Adrenal gland (tissue), 12 donors: Measurements from ENCODE around the gene OTUB2. TPM values are rescaled to one million over a fixed set of nuclear protein-coding genes. Genes with fewer than 3 reads are reported as not detected.

Experiments used
- DNase-seq, 7 donors: peaks; one replicate each; pipeline ENCODE4 v3.0.0-alpha.2; 2019 to 2020
- H3K27ac ChIP-seq, 5 donors: fragments of 200-600 bp; sonication (generic) in 4 of 5; 1 replicate in 3 of 5; 2 replicates in 2 of 5; pipeline versions ENCODE4 v1.5.1 to v1.8.0; 2016 to 2020; ENCODE audit warnings: mild to moderate bottlenecking in 1 of 5
- H3K27me3 ChIP-seq: fragments of 200-600 bp; 2 replicates; pipeline ENCODE4 v1.8.0; 2021
- H3K36me3 ChIP-seq, 2 donors: fragments of 200-600 bp; replicated peaks in 1 of 2; 1 replicate in 1 of 2; 2 replicates in 1 of 2; pipeline versions ENCODE4 v1.5.1 to v1.8.0; 2018 to 2022
- H3K4me1 ChIP-seq, 2 donors: fragments of 200-600 bp; replicated peaks in 1 of 2; 1 replicate in 1 of 2; 2 replicates in 1 of 2; pipeline versions ENCODE4 v1.5.1 to v1.8.0; 2018 to 2021
- H3K4me3 ChIP-seq, 4 donors: fragments of 200-600 bp; sonication (generic) in 3 of 4; one replicate each; pipeline ENCODE4 v1.5.1; 2016 to 2018
- H3K9me3 ChIP-seq, 3 donors: fragments of 200-600 bp; sonication (generic) in 1 of 3; replicated peaks in 1 of 3; 1 replicate in 2 of 3; 2 replicates in 1 of 3; pipeline versions ENCODE4 v1.5.1 to v1.8.0; 2016 to 2021
- POLR2A ChIP-seq, 2 donors: fragments of 450-650 bp; IDR thresholded peaks; one replicate each; pipeline ENCODE4 v1.6.1; 2017; ENCODE audit warnings: antibody characterized with exemption in 2 of 2, mild to moderate bottlenecking in 2 of 2, moderate library complexity in 1 of 2
- WGBS, 4 donors: extraction: QIAGEN DNeasy Blood & Tissue Kit in 2 of 4; methylation state at CpG; one replicate each; pipeline versions ENCODE4 v1.1.5 to v1.1.7; 2013 to 2017; 5-methylcytosine and 5-hydroxymethylcytosine counted together
- intact Hi-C, 2 donors: fragments of 100-400 bp; cut with DNase I; formaldehyde crosslinking; loops; one replicate each; pipeline versions ENCODE4 v1.14.1 to v1.15.0; 2022 to 2023
- polyA plus RNA-seq, 3 donors: library from polyadenylated mRNA; stranded (reverse); fragments of 200-250 nt in 2 of 3; fragments of 350-450 nt in 1 of 3; fragmentation: Illumina TruSeq in 1 of 3; extraction: RNeasy Lipid Tissue Mini Kit (QIAGEN cat#74804) in 1 of 3; gene quantifications; one replicate each; pipeline ENCODE4 v1.2.3, GENCODE V29; 2013 to 2014
- total RNA-seq, 9 donors: library from RNA; depleted of rRNA in 4 of 9; stranded (reverse); fragments of >200 nt in 4 of 9; fragments of 120-200 nt in 1 of 9; fragmentation: NEBNext Ultra II Directional in 1 of 9; extraction: Animal tissue kit (Norgen Biotek cat#: 25700) in 1 of 9; gene quantifications; one replicate each; pipeline versions ENCODE4 v1.1.0 to v1.2.4, GENCODE V29; 2013 to 2023
- TF ChIP-seq, protein P1 (sequence below), 6 experiments: fragments of 450-650 bp in 4 of 6; fragments of 200-600 bp in 2 of 6; sonication (generic) in 1 of 6; IDR thresholded peaks; 1 replicate in 5 of 6; 2 replicates in 1 of 6; pipeline versions ENCODE4 v1.5.1 to v1.8.0; 2016 to 2021; ENCODE audit warnings: antibody characterized with exemption in 6 of 6, mild to moderate bottlenecking in 2 of 6, moderate library complexity in 1 of 6
- donor health status: healthy with polysubstance abuse.
- donor health status: Bipolar disorder and iron deficiency.
- donor health status: DM: yes; HTN: yes; CAD: no.
- donor health status: DM: no; HTN: no; CAD: no.
- donor health status: DM: no; HTN: no; CAD: no.
- donor health status: DM: yes; HTN: yes; CAD: no.

The OTUB2 gene
- total and polyA plus RNA-seq, 12 donors = 0.17 to 10.7 (median 1.5) TPM

DNA sequence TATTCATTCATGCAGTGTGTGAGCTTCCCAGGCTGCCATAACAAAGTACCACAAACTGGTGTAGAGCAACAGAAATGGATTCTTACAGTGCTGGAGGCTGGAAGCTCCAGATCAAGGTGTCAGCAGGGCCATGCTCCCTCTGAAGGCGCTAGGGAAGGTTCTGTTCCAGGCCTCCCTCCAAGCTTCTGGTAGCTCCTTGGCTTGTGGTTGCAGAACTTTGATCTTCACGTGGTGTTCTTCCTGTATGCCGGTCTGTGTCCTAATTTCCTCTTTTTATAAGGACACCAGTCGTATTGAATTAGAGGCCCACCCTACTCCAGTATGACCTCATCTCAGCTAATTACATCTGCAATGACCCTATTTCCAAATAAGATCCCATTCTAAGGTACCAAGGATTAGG is 3.1 kb downstream of the OTUB2 start:
- Histone ChIP-seq H3K36me3 (no peaks in the 10 kb centered on the region), H3K27me3 (no peaks in the 10 kb centered on the region), H3K4me1 (peaks cover 0 to 12% of the 10 kb centered on the region in 2 donors), H3K4me3 (no peak overlapping the region), H3K27ac (no peak overlapping the region), H3K9me3 (no peaks in the 10 kb centered on the region)
- DNase-seq = no peak
- intact Hi-C loops = no loop called here
- WGBS, 4 donors = 64 to 74% (median 71%) methylated on average over 4 of the region's 4 CpGs
- TF ChIP-seq, protein P1, sequence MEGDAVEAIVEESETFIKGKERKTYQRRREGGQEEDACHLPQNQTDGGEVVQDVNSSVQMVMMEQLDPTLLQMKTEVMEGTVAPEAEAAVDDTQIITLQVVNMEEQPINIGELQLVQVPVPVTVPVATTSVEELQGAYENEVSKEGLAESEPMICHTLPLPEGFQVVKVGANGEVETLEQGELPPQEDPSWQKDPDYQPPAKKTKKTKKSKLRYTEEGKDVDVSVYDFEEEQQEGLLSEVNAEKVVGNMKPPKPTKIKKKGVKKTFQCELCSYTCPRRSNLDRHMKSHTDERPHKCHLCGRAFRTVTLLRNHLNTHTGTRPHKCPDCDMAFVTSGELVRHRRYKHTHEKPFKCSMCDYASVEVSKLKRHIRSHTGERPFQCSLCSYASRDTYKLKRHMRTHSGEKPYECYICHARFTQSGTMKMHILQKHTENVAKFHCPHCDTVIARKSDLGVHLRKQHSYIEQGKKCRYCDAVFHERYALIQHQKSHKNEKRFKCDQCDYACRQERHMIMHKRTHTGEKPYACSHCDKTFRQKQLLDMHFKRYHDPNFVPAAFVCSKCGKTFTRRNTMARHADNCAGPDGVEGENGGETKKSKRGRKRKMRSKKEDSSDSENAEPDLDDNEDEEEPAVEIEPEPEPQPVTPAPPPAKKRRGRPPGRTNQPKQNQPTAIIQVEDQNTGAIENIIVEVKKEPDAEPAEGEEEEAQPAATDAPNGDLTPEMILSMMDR (IDR thresholded peaks at IDR 0.05) = no peak
- no peak for TF ChIP-seq POLR2A (IDR thresholded peaks at IDR 0.05)

- no peaks in the 10 kb centered on the region for H3K9me3 ChIP-seq
- DNase-seq = no peak
- H3K27ac ChIP-seq = no peak overlapping the region
- TF ChIP-seq POLR2A (IDR thresholded peaks at IDR 0.05) = no peak
- TF ChIP-seq, protein P1 (IDR thresholded peaks at IDR 0.05) = no peak
- WGBS, 4 donors = 89 to 93% (median 92%) methylated on average over 7 of the region's 7 CpGs
- no peak overlapping the region for H3K4me3 ChIP-seq
- intact Hi-C loops = loop anchor here in 1 of 2 donors (5.0 kb wide), 1 partner anchor 153 kb away; no protein-coding TSS in a partner anchor
- no peaks in the 10 kb centered on the region for H3K36me3 ChIP-seq
- H3K27me3 ChIP-seq = no peaks in the 10 kb centered on the region
- peaks cover 0 to 12% of the 10 kb centered on the region in 2 donors for H3K4me1 ChIP-seq
Observed at GRCh38 chr14:94029671-94030203, 3.6 kb downstream of the OTUB2 start.

GRCh38 chr14:94030571-94030970 is 4.4 kb downstream of the OTUB2 start:
- 86 to 94% (median 91%) methylated on average over 14 of the region's 14 CpGs for WGBS, 4 donors
- DNase-seq = no peak
- no peaks in the 10 kb centered on the region for H3K36me3 ChIP-seq
- no peak overlapping the region for H3K4me3 ChIP-seq
- peaks cover 0 to 12% of the 10 kb centered on the region in 2 donors for H3K4me1 ChIP-seq
- H3K27ac ChIP-seq = no peak overlapping the region
- no peaks in the 10 kb centered on the region for H3K9me3 ChIP-seq
- H3K27me3 ChIP-seq = no peaks in the 10 kb centered on the region
- TF ChIP-seq, protein P1 (IDR thresholded peaks at IDR 0.05) = no peak
- TF ChIP-seq POLR2A (IDR thresholded peaks at IDR 0.05) = no peak
- intact Hi-C loops = loop anchor here in 1 of 2 donors (5.0 kb wide), 1 partner anchor 152 kb away; no protein-coding TSS in a partner anchor

DNA sequence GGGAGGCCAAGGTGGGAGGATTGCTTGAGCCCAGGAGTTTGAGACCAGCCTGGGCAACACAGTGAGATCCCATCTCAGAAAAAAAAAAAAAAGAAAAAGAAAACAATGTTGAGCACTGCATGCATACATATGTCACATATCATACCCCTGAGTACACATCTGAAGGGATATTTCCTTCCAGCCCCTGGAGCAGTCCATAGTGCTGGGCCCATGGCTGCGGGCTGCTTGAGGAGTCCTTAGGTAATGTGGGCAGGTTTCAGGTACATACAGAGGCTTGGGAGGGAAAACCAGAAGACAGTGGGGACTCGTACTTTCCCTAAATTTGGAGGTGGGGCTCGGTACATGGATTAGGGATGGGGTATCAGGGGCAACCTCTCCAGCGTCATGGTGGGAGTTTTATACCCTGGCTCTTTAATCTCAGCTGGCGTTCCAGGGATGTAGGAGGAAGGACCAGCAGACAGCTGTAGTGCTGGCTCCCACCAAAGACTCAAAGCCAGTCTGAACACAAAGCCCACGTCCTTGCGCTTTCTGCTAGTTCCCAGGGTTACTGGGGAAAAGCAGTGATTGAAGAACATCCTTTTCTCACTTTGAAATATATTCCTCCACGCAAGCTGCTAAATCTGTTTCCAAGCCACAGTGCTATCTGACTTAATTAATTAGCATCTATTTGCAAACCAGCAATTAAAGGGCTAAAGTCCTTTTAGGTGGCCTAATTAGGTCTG is 5.2 kb downstream of the OTUB2 start:
- Histone ChIP-seq H3K27ac (no peak overlapping the region), H3K4me3 (no peak overlapping the region), H3K36me3 (no peaks in the 10 kb centered on the region), H3K9me3 (no peaks in the 10 kb centered on the region), H3K4me1 (peaks cover 0 to 12% of the 10 kb centered on the region in 2 donors), H3K27me3 (no peaks in the 10 kb centered on the region)
- TF ChIP-seq, protein P1 (IDR thresholded peaks at IDR 0.05) = no peak
- TF ChIP-seq POLR2A (IDR thresholded peaks at IDR 0.05) = no peak
- 89 to 93% (median 91%) methylated on average over 8 of the region's 8 CpGs for WGBS, 4 donors
- intact Hi-C loops = loop anchor here in 1 of 2 donors (5.0 kb wide), 1 partner anchor 151 kb away; no protein-coding TSS in a partner anchor
- no peak for DNase-seq
